Stimulated activated CD8-positive, alpha-beta memory T cell treated with anti-CD3 and anti-CD28 coated beads, Interleukin-2, amount 100 ng/mL, for 48 hours (primary cell): ENCODE measurements around the gene C19orf67.

Experiments
- DNase-seq, 2 donors: peaks; one replicate each; pipeline ENCODE4 v3.0.0-alpha.2; 2020; ENCODE audit warnings: low read depth in 2 of 2

Gene C19orf67

DNA sequence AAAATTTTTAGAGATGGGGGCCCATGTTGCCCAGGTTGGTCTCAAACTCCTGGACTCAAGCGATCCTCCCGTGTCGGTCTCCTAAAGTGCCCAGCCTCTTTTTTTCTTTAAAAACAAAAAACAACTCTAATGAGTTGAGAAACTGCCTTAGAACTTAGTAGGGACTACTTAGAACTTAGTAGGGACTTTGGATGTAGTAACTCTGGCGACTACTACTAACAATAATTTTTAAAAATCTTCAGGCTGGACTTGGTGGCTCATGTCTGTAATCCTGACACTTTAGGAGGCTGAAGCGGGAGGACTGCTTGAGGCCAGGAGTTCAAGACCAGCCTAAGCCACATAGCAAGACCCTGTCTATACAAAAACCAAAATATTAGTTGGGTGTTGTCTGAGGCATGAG lies 515 bp upstream of the C19orf67 start:
- no peak for DNase-seq

DNA sequence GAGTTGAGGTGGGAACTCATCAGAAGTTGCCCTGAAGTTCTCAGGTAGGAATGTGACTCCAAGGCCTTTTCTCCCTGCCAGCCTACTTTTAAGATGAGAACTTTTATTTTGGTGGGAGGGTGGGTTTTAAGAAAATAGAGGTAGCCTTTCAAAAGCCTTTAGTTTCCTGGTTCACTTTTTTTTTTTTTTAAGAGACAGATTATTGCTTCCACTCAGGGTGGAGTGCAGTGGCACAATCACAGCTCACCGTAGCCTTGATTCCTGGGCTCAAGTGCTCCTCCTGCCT lies 3.0 kb downstream of the C19orf67 start:
- DNase-seq: no peak

DNA sequence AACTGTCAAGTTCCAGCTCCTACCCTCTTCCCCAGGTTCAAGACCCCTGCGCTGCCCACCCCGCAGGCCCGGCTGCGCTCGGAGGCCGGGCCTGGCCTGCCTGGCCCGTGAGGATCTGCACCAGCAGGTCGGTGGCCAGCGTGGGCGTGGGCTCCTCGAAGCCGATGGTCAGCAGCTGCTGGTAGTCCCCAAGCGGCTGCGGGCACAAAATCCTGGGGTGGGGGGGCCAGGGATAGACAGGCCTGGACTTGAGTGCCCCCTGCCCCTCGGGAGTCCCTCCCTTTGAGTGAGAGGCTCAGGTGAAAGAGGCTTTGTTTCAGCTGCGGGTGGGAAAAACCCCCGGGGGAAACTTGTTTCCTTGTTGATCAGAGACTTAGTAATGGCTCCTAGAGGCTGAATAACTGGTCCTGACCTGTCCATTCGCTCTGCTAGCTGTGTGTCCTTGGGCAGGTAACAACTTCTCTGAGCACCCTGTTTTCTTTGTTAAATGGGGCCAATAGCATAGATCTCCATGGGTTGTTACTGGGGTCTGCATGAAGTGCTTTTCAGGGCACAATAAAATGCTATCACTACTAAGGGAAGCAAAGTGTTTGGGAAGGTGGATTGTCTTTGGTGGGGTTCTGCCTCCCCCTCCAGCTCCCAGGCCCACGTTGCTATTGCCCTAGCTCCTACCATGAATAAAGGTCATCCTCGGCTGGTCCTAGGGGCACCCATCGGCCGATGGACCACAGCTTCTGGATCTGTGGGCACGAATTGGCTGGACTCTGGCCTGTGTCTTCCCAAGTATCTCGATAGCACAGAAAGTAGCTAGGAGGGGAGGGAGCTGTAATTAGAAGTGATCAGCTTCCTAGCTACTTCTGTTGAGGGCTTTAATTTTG lies 3.5 kb downstream of the C19orf67 start:
- no peak for DNase-seq

DNA sequence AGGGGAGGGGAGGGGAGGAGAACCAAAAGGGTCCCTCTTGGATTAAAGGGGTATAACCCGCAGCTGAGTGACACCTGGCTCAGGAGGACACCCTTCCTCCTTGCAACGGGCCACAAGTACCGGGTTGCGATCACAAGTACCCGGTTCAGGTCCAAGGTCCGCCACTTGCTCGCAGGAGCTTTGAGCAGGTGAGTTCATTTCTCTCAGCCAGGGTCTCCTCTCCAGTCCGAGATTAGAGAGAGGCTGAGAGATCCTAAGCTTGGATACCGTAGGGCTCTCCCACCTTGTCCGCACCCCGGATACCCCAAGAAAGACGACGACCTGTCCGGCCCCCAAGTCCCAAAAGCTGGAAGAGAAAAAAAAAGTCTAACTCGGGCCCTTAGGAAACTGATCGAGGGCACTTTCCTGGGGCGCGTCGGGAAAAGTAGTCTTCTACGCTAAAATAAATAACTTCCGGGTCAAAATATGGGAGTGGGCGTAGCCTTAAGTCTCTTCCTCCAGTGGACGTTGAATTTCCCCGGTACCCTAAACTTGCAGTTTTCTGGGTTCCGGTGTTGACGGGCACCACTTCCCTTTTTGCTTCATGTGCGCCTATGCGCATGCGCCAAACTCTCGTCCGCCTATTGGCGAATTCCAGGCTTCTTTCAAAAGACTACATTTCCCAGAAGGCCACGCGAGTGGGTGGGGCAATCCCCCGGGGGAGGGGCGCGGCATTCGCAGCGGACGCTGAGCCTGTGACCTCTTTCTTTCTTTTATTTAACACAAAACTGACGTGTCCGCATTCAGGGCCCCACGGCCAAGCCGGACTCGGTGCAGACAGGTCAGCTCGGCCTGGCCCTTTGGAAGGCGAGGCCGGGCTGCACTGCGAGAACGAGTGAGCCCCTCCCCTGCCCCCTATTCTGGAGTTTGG lies 4.4 kb downstream of the C19orf67 start:
- peak; percentile 98 for DNase-seq

DNA sequence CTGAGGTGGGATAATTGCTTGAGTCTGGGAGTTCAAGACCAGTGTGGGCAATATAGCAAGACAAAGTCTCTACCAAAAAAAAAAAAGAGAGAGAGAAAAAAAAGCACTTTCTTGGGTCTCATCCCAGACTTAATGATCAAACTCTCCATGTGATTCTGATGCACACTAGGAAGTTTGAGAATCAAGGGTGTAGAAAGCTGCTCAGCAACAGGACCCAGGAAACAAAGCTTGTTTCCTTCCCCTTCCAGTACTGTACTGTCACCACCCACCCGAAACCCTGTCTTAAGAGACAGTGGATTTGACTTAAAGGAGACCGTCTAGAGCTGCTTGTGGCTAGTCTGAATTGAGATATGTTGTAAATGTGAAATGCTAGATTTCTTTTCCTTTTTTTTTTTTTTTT lies 7.2 kb downstream of the C19orf67 start:
- no peak for DNase-seq

DNA sequence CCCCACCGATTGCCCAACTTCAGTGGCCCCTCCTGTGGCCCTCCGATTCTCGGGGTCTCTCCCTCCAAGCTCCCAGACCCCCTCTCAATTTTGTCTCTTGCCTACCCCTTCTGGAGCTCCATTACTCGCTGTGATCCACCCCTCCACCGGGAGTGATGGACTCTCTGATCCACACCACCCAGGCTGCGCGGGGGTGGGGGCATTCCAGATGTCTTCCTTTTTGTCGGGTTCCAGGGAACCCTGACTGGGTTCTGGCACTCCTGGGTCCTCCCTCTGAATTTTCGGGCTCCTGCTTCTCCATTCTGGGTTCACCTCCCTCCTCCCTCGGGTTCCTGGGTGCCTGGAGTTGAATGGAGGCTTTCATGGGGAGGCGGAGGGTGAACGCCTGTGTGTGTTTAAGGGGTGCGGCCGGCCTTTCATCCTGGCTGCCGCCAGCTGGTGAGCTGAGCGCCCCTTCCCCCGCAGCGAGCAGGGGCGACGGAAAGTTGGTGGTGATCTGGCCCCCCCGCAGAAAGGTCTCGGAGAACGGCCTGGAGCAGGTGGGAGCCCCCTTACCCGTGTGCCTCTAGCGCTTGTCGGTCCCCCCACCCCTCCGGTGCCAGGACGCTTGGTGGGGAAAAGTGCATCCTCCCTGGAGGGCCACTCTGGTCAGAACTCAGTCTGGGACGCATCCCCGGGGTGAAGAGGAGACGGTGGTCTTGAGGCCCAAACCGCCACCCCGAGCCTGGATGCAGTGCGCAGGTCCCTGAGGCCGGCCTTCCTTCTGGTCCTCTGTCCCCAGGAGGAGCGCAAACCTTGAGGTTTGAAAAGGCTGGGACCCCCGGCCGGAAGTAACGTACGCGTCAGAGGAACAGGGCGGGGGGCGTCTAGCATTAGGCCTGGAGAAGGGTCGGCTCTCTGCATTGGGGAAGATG lies 11.4 kb downstream of the C19orf67 start:
- no peak for DNase-seq

DNA sequence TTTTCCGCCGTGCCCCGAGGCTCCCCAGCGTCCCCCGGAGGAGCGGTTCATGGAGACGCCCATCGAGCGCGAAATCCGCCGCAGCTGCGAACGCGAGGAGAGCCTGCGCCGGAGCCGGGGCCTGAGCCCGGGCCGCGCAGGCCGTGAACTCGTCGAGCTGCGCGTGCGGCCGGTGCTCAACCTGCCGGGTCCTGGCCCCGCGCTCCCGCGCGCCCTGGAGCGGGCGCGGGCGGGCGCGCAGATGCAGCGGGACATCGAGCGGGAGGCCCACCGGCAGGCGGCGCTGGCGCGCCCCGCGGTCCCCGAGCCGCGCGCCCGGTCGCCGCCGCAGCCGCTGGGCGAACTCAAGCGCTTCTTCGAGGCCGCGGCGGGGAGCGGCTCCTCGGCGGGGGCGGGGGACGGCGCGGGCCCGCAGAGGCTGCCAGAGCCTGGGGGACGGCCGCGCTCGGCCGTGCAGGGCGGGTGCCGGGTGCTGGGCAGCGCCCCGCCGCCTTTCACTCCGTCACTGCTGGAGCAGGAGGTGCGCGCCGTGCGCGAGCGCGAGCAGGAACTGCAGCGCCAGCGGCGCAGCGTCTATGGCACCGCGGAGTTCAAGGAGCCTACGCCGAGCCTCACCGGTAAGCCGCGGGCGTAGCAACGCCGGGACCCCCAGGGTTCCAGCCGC lies 12.2 kb downstream of the C19orf67 start:
- peak; percentile 60 to 65 for DNase-seq

DNA sequence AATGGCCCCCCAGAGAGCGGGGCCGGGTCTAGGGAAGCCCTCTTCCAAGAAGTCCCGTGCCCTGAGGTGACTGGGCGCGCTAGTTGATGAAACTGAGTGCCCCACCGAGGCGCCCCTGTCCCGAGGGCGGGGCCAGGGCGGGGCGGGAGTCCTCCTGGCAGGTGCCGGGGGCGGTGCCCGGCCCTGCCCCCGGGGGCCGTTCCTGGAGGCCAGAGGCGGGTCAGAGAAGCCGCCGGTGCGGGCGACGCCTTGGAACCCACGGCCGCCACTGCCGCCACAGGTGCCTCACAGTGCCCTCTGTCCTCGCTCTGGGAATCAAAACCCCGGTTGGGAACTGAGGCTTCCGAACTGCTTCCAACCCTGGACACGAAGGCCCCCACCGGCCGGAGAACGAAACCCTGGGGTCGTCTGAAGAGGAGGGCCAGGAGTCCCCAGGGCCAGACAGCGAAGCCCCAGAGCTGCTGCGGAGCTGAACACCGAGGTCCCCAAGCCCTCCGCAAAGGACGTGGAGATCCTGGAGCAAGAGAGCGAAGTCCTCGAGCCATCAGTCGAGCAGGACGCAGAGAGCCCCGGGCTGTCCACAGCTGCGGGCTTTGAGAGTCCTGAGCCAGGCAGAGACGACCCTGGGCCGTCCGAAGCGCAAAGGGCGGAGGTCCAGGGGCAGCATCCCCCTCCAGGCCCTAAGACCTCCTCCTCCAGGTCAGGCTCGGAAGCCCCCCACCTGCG lies 12.9 kb downstream of the C19orf67 start, which contains the start of gene MISP3:
Gene MISP3 (plus strand): TSS at position 252 of the 726 bp plus-strand sequence. CDS start 524 bp downstream, outside the sequence.
- peak in 1 of 2 donors; percentile 42 for DNase-seq

DNA sequence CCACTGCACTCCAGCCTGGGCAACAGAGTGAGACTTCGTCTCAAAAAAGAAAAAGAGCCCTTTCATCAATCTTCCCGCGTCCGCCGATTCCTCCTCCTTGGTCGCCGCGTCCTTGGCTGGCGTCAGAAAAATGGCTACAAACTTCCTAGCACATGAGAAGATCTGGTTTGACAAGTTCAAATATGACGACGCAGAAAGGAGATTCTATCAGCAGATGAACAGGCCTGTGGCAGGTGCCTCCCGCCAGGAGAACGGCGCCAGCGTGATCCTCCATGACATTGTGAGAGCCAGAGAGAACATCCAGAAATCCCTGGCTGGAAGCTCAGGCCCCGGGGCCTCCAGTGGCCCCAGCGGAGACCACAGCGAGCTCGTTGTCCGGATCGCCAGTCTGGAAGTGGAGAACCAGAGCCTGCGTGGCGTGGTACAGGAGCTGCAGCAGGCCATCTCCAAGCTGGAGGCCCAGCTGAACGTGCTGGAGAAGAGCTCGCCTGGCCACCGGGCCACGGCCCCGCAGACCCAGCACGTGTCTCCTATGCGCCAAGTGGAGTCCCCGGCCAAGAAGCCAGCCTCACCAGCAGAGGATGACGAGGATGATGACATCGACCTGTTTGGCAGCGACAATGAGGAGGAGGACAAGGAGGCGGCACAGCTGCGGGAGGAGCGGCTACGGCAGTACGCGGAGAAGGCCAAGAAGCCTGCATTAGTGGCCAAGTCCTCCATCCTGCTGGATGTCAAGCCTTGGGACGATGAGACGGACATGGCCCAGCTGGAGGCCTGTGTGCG lies 15.1 kb downstream of the C19orf67 start:
- no peak for DNase-seq

DNA sequence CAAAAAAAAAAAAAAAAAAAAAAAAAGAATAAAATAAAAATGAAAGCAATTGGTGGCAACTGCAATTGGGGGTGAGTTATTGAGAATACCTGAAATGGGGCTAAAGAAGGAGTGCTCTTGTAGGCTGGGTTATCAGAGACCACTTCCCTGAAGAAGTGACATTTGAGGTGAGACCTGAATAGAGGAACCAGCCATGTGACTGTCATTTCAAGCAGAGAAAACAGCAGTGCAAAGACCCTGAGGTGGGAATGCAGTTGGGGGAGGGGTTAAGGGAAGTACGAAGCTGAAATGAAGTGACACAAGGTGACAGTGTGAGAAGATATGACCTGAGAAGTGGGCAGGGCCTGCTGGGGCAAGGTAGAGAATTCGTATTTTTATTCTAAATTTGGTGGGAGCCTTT lies 19.4 kb downstream of the C19orf67 start:
- DNase-seq: no peak

DNA sequence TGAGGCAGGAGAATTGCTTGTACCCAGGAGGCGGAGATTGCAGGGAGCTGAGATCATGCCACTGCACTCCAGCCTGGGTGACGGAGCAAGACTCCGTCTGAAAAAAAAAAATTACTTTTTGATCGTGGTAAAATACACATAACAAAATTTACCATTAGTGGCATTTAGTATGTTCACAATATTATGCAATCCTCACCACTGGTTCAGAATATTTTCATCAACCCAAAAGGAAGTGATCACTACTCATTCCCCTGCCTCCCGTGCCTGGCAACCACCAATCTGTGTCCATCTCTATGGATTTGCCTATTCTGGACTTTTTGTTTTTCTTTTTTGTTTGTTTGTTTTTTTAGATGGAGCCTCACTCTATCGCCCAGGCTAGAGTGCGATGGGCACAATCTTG lies 22.5 kb downstream of the C19orf67 start:
- no peak for DNase-seq

DNA sequence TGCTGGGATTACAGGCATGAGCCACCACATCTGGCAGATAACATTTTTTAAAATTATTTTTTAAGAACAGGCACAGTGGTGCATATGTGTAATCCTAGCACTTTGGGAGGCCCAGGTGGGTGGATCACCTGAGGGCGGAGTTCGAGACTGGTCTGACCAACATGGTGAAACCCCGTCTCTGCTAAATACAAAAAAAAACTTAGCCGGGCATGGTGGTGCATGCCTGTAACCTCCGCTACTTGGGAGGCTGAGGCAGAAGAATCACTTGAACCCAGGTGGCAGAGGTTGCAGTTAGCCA lies 23.1 kb downstream of the C19orf67 start:
- DNase-seq: no peak

DNA sequence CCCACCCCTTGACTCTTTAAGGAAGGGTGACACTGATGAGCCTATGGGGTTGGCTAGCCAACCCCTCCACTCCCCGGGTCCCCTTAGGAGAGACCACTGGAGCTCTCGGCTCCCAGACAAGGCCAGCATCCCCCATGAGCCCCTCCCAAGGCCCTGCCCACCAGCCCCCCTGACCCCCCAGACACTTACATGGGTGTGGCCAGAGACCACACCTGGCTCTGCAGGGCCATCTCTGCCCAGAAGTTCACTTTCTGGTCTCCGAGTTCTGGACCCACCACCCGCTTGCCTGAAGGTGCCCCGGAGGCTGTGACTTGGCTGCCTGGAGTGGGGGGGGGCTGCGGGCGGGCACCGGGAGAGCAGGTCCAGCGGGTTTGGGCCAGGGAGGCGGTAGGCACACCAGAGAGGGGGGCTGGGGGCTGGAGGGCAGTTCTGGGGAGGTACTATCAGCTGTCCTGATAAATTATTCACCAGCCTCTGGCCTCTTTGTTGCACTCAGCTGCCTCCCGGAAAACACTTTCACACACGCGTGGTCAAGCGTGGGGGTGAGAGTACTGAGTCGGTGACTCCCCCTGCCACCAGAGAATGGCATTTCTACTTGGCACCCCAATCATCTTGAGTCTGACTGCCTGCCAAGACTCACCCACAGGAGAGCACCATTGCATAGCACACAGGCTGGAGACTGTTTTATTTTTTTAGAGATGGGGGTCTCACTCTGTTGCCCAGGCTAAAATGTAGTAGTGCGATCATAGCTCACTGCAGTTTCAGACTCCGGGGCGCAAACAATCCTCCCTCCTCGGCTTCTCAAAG lies 23.6 kb downstream of the C19orf67 start, which contains the start of gene PALM3:
Gene PALM3 (minus strand): TSS at position 326 of the 807 bp plus-strand sequence. CDS start 96 bp downstream, at position 230.
- no peak for DNase-seq

DNA sequence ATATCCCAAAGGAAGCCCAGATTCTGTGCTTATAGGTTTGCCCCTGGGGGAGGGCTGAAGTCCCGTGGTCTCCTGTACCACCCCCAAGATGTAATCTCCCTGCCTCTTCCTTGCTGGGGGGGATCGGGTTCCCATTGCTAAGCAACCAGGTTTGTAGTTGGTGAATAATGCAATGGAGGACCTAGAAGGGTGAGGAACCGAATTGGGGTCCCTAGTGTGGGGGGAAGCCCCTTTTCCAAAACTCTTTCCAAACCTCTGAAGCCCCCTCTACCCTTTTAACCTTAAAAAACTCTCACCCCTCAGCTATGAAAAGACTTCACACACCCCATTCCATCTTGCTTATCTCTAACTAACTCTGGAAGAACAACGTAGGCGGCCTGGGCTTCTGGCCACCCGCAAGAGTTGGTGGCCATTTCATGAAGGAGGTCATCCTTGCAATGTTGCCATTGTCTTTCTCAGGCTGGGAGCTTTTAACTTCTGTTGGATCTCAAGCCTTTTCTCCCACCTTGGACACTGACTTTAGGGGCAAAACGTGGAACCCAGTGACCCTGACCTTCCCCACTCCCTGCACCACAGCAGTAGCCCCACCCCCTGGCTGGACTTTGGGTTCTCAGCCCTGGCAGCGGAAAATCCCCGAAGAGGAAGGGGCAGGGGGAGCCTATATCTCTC lies 24.4 kb downstream of the C19orf67 start:
- no peak for DNase-seq

DNA sequence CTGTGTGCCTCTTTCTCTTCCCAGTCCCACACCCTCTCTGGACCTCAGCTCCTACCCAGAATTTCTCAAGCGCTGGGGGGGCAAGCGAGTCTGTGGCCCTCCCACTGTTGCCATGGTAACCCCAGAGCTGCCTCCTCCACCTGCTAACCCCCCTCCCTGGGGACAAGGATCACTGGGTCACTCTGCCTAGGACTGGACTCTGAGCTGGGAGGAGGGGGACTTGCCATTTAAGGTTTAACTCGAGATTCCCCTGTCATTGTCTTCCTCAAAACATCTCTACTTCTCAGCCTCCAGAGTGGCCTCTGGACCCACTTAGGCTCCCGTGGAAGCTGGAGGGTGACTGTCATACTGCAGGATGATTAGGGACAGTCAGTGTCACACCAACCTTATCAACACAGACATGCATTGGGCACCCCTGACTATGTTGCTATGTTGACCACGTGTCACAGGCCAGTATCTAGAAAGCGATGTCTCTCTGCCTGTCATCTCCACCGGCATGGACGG lies 25.9 kb downstream of the C19orf67 start:
- no peak for DNase-seq

DNA sequence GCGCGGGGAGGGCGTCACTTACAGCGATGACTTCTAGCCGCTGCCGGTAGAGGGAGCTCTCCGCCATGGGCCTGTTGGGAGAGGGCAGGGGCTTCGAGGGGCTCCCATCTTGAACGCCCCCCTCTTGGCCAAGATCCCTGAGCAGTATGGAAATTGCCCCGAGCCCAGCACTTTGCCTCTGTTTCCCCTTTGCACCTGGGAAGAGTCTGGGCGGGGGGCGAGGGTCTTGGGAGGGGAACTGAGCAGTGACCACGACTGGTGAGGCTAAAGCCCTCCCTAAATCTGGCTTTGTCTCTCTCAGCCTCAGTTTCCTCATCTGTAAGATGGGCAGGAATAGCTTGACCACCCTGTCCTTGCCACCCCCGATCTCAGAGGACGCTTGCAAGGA lies 26.5 kb downstream of the C19orf67 start:
- DNase-seq: peak in 1 of 2 donors; percentile 56

DNA sequence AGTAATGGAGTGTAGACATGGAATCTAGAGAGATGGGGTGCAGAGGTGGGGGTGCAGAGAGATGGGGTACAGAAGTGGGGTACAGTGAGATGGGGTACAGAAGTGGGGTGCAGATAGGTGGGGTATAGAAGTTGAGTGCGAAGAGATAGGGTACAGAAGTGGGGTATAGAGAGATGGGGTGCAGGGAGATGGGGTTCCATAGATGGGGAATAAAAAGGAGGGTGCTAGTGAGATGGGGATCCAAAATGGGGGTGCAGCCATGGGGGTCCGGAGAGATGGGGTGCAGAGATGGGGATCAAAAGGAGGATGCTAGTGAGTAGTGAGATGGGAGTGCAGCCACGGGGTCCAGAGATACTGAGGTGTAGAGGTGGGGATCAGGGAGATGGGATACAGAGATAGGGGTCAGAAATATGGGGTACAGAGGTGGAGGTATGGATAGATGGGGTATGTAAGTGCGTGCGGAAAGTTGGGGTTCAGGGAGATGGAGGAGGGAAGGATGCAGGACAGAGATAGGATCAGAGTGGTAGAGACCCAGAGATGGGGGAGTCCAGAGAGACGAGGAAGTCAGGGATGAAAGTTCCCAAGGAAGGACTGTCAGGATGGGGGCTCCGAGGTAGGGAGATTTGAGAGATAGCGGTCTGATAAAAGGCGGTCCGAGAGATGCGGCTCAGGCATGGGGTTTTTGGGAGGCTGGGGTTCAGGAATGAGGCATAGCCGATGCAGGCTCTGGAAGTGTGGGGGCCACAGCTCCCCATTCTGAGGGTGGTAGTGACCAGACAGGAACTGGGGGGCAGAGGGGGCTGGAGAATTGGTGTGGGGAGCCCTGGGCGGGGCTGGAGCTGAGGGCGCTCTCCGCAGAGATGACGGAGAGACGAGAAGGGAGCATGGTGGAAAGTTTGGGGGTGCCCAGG lies 27.1 kb downstream of the C19orf67 start:
- DNase-seq: no peak
